IMR-90 (cell line): ENCODE data around the gene FAM72D. TPM values are rescaled to one million over a fixed set of nuclear protein-coding genes. Genes with fewer than 3 reads are reported as not detected.
"Not testable (repeated sequence)": the region's sequence is repeated elsewhere in the genome, so short reads cannot be mapped to it uniquely, and the experiment has no call there.

Experiments
- ATAC-seq: fragments of 200-7000 bp; cut with Tn5 transposase; 2 replicates; pipeline ENCODE4 v1.9.1; 2020; ENCODE audit warnings: low read depth, mild to moderate bottlenecking, moderate library complexity
- BruUV-seq: library from RNA; stranded (reverse); fragments of 400-500 nt; replicated peaks from 2 replicates; lab custom pipeline; 2021; lab: Mats Ljungman, UMichigan
- CTCF ChIA-PET: fragments of 300-600 bp; formaldehyde crosslinking; extraction: SDS; loops from one replicate; lab custom pipeline; 2021; ENCODE audit warnings: antibody characterized with exemption; lab: Yijun Ruan, JAX
- POLR2A ChIA-PET: fragments of 300-600 bp; sonication (Branson Sonifier 250); formaldehyde crosslinking; loops from one replicate; lab custom pipeline; 2022; ENCODE audit warnings: antibody characterized with exemption; ENCODE audit not compliant: unreplicated experiment; lab: Charles Lee
- DNase-seq: peaks from one replicate; pipeline ENCODE4 v3.0.0; 2013
- H2AFZ ChIP-seq: replicated peaks from 2 replicates; pipeline ENCODE3; 2013; ENCODE audit warnings: low read length, mild to moderate bottlenecking; ENCODE audit not compliant: poor library complexity
- H2AK5ac ChIP-seq: 2 replicates; pipeline ENCODE4 v1.6.1; 2013; ENCODE audit warnings: low read depth, low read length, inconsistent platforms
- H2AK9ac ChIP-seq: replicated peaks from 2 replicates; pipeline ENCODE3; 2013; ENCODE audit warnings: mild to moderate bottlenecking, low read depth, low read length, moderate library complexity; ENCODE audit not compliant: poor library complexity
- H2BK120ac ChIP-seq: 2 replicates; pipeline ENCODE4 v1.6.1; 2013; ENCODE audit warnings: low read depth, low read length, inconsistent platforms
- H2BK15ac ChIP-seq: 3 replicates; pipeline ENCODE4 v1.6.1; 2013; ENCODE audit warnings: low read depth, low read length, inconsistent platforms
- H2BK20ac ChIP-seq: 2 replicates; pipeline ENCODE4 v1.6.1; 2013; ENCODE audit warnings: low read depth, mild to moderate bottlenecking, inconsistent platforms, low read length, moderate library complexity
- H2BK5ac ChIP-seq: 2 replicates; pipeline ENCODE4 v1.6.1; 2013; ENCODE audit warnings: mild to moderate bottlenecking, low read depth, low read length, inconsistent platforms; ENCODE audit not compliant: poor library complexity, severe bottlenecking
- H3K14ac ChIP-seq: replicated peaks from 2 replicates; pipeline ENCODE4 v1.6.1; 2013; ENCODE audit warnings: low read depth, low read length, inconsistent platforms
- H3K18ac ChIP-seq: 2 replicates; pipeline ENCODE4 v1.6.1; 2013; ENCODE audit warnings: low read depth, low read length, control low read depth
- H3K23ac ChIP-seq: 2 replicates; pipeline ENCODE4 v1.6.1; 2013; ENCODE audit warnings: low read depth, low read length, inconsistent platforms
- H3K27ac ChIP-seq: 2 replicates; pipeline ENCODE4 v1.5.1; 2013; ENCODE audit warnings: mild to moderate bottlenecking, control low read depth, low read length; ENCODE audit not compliant: insufficient read depth
- H3K27me3 ChIP-seq: 2 replicates; pipeline ENCODE4 v1.6.1; 2013; ENCODE audit warnings: low read length; ENCODE audit not compliant: control insufficient read depth, insufficient read depth
- H3K36me3 ChIP-seq: 2 replicates; pipeline ENCODE4 v1.6.1; 2013; ENCODE audit warnings: low read length, mixed read lengths; ENCODE audit not compliant: control insufficient read depth, insufficient read depth
- H3K4ac ChIP-seq: 2 replicates; pipeline ENCODE4 v1.6.1; 2013; ENCODE audit warnings: low read depth, low read length, inconsistent platforms
- H3K4me1 ChIP-seq: 2 replicates; pipeline ENCODE4 v1.6.1; 2013; ENCODE audit warnings: low read length, mixed read lengths; ENCODE audit not compliant: control insufficient read depth, insufficient read depth
- H3K4me2 ChIP-seq: 2 replicates; pipeline ENCODE4 v1.6.1; 2013; ENCODE audit warnings: low read depth, mild to moderate bottlenecking, control low read depth, low read length, moderate library complexity
- H3K4me3 ChIP-seq: 2 replicates; pipeline ENCODE4 v1.5.1; 2013; ENCODE audit warnings: low read depth, mild to moderate bottlenecking, control low read depth, low read length, moderate library complexity; ENCODE audit not compliant: insufficient read depth
- H3K56ac ChIP-seq: 2 replicates; pipeline ENCODE4 v1.6.1; 2013; ENCODE audit warnings: low read length, inconsistent platforms; ENCODE audit not compliant: insufficient read depth; ENCODE audit errors: extremely low read depth
- H3K79me1 ChIP-seq, 2 experiments: 2 replicates each; pipeline ENCODE4 v1.6.1; 2013; ENCODE audit warnings: low read length in 2 of 2, inconsistent platforms in 1 of 2, low read depth in 1 of 2
- H3K9ac ChIP-seq: 2 replicates; pipeline ENCODE4 v1.6.1; 2013; ENCODE audit warnings: low read depth, low read length, control low read depth
- H3K9me1 ChIP-seq: 2 replicates; pipeline ENCODE4 v1.6.1; 2013; ENCODE audit warnings: low read length, inconsistent platforms; ENCODE audit not compliant: insufficient read depth
- H3K9me3 ChIP-seq: 2 replicates; pipeline ENCODE4 v1.6.1; 2013; ENCODE audit warnings: low read length; ENCODE audit not compliant: control insufficient read depth, insufficient read depth
- H4K20me1 ChIP-seq: 2 replicates; pipeline ENCODE4 v1.6.1; 2013; ENCODE audit warnings: low read length, inconsistent platforms; ENCODE audit not compliant: insufficient read depth
- H4K5ac ChIP-seq: 2 replicates; pipeline ENCODE4 v1.6.1; 2013; ENCODE audit warnings: mild to moderate bottlenecking, low read depth, low read length, control low read depth
- H4K8ac ChIP-seq, 2 experiments: 2 replicates each; pipeline ENCODE4 v1.6.1; 2013; ENCODE audit warnings: low read depth in 2 of 2, low read length in 2 of 2, control low read depth in 1 of 2, inconsistent platforms in 1 of 2
- H4K91ac ChIP-seq: 2 replicates; pipeline ENCODE4 v1.6.1; 2013; ENCODE audit warnings: low read depth, low read length, inconsistent platforms; ENCODE audit not compliant: insufficient read depth
- WGBS, 2 experiments: methylation state at CpG; one replicate each; pipeline versions ENCODE4 v1.1.5 to v1.1.7; 2013; ENCODE audit warnings: missing lambda C conversion rate in 2 of 2; ENCODE audit not compliant: insufficient read length in 1 of 2; ENCODE audit errors: extremely low coverage in 2 of 2; 5-methylcytosine and 5-hydroxymethylcytosine counted together
- dilution Hi-C: fragments of 300-500 bp; cut with HindIII; formaldehyde crosslinking; loops from one replicate; pipeline ENCODE4 v1.14.3; 2018; ENCODE audit warnings: low sequenced_read_pairs; ENCODE audit not compliant: unreplicated experiment
- in situ Hi-C: fragments of 300-500 bp; cut with MboI; formaldehyde crosslinking; loops from 3 replicates; pipeline ENCODE4 v1.14.3; 2019; ENCODE audit warnings: low sequenced_read_pairs, inconsistent platforms, mixed read lengths
- intact Hi-C: fragments of 100-400 bp; cut with micrococcal nuclease; formaldehyde crosslinking; loops from 2 replicates; pipeline ENCODE4 v1.10.0; 2022
- polyA plus RNA-seq, 3 experiments: library from polyadenylated mRNA; depleted of rRNA; stranded (reverse); fragments of >200 nt; gene quantifications; 2 replicates each; pipeline ENCODE4 v1.2.3, GENCODE V29; 2012; ENCODE audit warnings: low replicate concordance in 1 of 3
- total RNA-seq: library from RNA; depleted of rRNA; stranded (reverse); fragments of >200 nt; gene quantifications from 2 replicates; pipeline ENCODE4 v1.2.3, GENCODE V29; 2012

FAM72D gene
- total and polyA plus RNA-seq, 2 of the 4 experiments (the other 2 are of a cell fraction): 0.72 to 1.4 TPM

DNA sequence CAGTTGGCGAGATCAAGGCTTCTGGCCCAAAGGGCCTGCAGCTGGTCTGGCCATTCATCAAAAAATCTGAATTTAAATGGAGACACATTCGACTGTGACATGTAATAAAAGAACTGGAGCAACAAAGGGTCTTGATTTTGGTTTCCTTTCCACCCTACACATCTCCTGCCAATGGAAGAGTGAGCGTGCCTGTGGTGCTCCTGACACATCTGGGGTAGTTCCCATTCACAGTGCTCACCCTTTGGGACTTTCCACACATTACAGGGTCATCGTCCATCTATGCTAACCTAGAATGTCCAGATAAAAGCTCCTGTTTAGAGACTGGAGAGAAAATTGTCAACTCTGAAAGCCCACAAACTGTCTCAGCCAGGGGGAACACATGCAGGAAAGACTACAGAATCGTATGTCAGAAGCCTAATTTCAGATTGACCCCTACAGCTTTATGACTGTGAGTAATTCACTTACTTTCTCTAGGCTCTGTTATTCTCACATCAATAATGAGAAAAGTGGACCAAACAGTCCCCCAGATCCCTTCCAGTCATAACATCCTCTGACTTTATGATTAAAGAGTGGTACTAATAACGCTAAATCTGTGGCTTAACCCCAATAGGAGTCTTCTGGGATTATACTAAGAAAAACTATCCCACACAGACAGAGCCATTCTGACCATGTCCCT is 47.5 kb upstream of the FAM72D start:
- dilution Hi-C loops, H3K79me1 ChIP-seq, ATAC-seq, H2AK9ac ChIP-seq, H3K9me3 ChIP-seq, H3K4me1 ChIP-seq, intact Hi-C loops, in situ Hi-C loops, BruUV-seq, H3K18ac ChIP-seq, H4K5ac ChIP-seq, H3K4me3 ChIP-seq, H3K4me2 ChIP-seq, H3K9me1 ChIP-seq, H3K23ac ChIP-seq, H3K9ac ChIP-seq, CTCF ChIA-PET, H2AFZ ChIP-seq, POLR2A ChIA-PET, H2AK5ac ChIP-seq, H4K91ac ChIP-seq, H2BK5ac ChIP-seq, H2BK15ac ChIP-seq, DNase-seq, H4K20me1 ChIP-seq, H3K56ac ChIP-seq, H3K36me3 ChIP-seq, H3K27ac ChIP-seq, H2BK120ac ChIP-seq, H3K4ac ChIP-seq, H3K14ac ChIP-seq, H3K27me3 ChIP-seq, H2BK20ac ChIP-seq, H4K8ac ChIP-seq: not testable (repeated sequence)
- WGBS, 2 experiments: no CpG with 5 or more reads among the region's 6 CpGs

DNA sequence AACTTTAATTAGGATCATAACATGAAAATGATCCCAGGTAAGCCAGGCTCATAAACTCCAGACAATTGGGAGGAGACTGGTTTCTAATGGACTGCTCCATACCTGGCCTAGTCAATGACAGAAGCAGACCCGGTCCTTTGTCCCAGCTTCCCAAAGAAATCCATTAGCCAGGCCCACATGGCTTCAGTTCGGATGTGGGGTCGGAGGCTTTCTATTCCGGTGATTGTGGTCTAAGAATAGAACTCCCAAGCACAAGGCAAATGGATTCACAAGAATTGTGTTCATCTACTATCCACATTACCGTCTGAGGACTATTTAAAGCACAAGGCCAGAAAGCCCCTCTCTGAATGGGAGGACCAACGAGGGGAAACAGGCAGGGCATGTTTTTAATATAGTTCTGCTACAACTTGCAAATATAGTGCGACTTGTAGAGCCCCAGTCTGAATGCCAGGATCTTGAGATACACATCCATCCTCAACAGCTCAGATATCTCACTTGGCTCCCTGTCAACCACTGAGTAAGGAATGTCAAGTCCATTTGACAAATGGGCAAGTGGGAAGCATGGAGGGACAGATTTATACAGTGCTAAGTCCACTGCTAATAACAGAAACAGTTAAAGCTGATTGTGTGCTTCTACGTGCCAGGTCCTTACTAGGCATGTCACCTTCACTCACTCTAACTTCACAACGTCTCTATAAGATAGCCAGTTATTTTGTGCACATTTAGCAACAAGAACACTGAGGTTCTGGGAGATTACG is 43.6 kb upstream of the FAM72D start:
- ATAC-seq, H3K14ac ChIP-seq, in situ Hi-C loops: not testable (repeated sequence)

More for the DNA sequence above, 43.6 kb upstream of the FAM72D start:
- H2AK9ac ChIP-seq, H3K9me3 ChIP-seq, H3K36me3 ChIP-seq, H2BK15ac ChIP-seq, H2AK5ac ChIP-seq, H3K4ac ChIP-seq, BruUV-seq, H4K20me1 ChIP-seq, H3K27ac ChIP-seq, H2AFZ ChIP-seq, H3K4me3 ChIP-seq, H3K9ac ChIP-seq, H2BK5ac ChIP-seq, H3K4me2 ChIP-seq, H3K27me3 ChIP-seq, dilution Hi-C loops, H2BK20ac ChIP-seq, H4K8ac ChIP-seq, H3K4me1 ChIP-seq, CTCF ChIA-PET, H4K5ac ChIP-seq, DNase-seq, H4K91ac ChIP-seq, H2BK120ac ChIP-seq, H3K56ac ChIP-seq, intact Hi-C loops, H3K9me1 ChIP-seq, H3K23ac ChIP-seq, POLR2A ChIA-PET, H3K18ac ChIP-seq, H3K79me1 ChIP-seq: not testable (repeated sequence)
- WGBS, 2 experiments: no CpG with 5 or more reads among the region's 10 CpGs
